ENCODE measurements around the gene GRK4. TPM values are rescaled to one million over a fixed set of nuclear protein-coding genes. Genes with fewer than 3 reads are reported as not detected.
"Not testable (repeated sequence)": the region's sequence is repeated elsewhere in the genome, so short reads cannot be mapped to it uniquely, and the experiment has no call there.

The GRK4 gene
- 8.1 and 10.0 TPM in 2 replicates for polyA plus RNA-seq (2014; cell fraction: cytosol; rRNA removed)
- 6.7 and 7.3 TPM in 2 replicates for polyA plus RNA-seq (2014; cell fraction: nucleus; rRNA removed)

- DNase-seq (ENCODE audit: low spot score): peak; percentile 98
These were observed at the start of gene GRK4, which contains the start of gene NOP14 for GRCh38 chr4:2963175-2963965. Gene GRK4 (plus strand): TSS chr4:2963571. CDS start chr4:2964071, 500 bp downstream. Gene NOP14 (minus strand): TSS chr4:2963406. CDS start chr4:2963319, 87 bp downstream.

- DNase-seq (ENCODE audit: low spot score): no peak
These were observed 48.9 kb upstream of the GRK4 start for GRCh38 chr4:2914256-2915126.

- no peak for DNase-seq (ENCODE audit: low spot score)
These were observed 47.6 kb upstream of the GRK4 start for GRCh38 chr4:2915789-2916188.

- not testable (repeated sequence) for DNase-seq (ENCODE audit: low spot score)
These were observed 46.7 kb upstream of the GRK4 start for GRCh38 chr4:2916696-2917095.

GRCh38 chr4:2918300-2918699 is 45.1 kb upstream of the GRK4 start:
- not testable (repeated sequence) for DNase-seq (ENCODE audit: low spot score)

- not testable (repeated sequence) for DNase-seq (ENCODE audit: low spot score)
These were observed 44.7 kb upstream of the GRK4 start for GRCh38 chr4:2918714-2919113.

- DNase-seq (ENCODE audit: low spot score): not testable (repeated sequence)
These were observed 40.8 kb upstream of the GRK4 start for GRCh38 chr4:2922453-2923101.

GRCh38 chr4:2923141-2923551 is 40.2 kb upstream of the GRK4 start:
- DNase-seq (ENCODE audit: low spot score): no peak

GRCh38 chr4:2923668-2924173 is 39.6 kb upstream of the GRK4 start:
- no peak for DNase-seq (ENCODE audit: low spot score)

GRCh38 chr4:2924286-2924685 is 39.1 kb upstream of the GRK4 start:
- DNase-seq (ENCODE audit: low spot score): no peak

GRCh38 chr4:2924765-2925301 is 38.5 kb upstream of the GRK4 start:
- no peak for DNase-seq (ENCODE audit: low spot score)

- no peak for DNase-seq (ENCODE audit: low spot score)
These were observed 37.9 kb upstream of the GRK4 start for GRCh38 chr4:2925496-2925895.

- no peak for DNase-seq (ENCODE audit: low spot score)
These were observed 37.2 kb upstream of the GRK4 start for GRCh38 chr4:2925931-2926860.

GRCh38 chr4:2927016-2927695 is 36.2 kb upstream of the GRK4 start:
- DNase-seq (ENCODE audit: low spot score): no peak

GRCh38 chr4:2927696-2928075 is 35.7 kb upstream of the GRK4 start:
- no peak for DNase-seq (ENCODE audit: low spot score)

GRCh38 chr4:2928242-2929176 is 34.9 kb upstream of the GRK4 start:
- DNase-seq (ENCODE audit: low spot score): no peak

- no peak for DNase-seq (ENCODE audit: low spot score)
These were observed 33.9 kb upstream of the GRK4 start for GRCh38 chr4:2929469-2929868.

- DNase-seq (ENCODE audit: low spot score): no peak
These were observed 33.1 kb upstream of the GRK4 start for GRCh38 chr4:2930135-2930757.
